NB4 (cell line): ENCODE data around the gene MTCP1.

ENCODE experiments used
- CTCF ChIP-seq: IDR thresholded peaks from one replicate; pipeline ENCODE4 v1.5.1; 2012; ENCODE audit warnings: low read depth, low read length
- MYC ChIP-seq: IDR thresholded peaks from 2 replicates; pipeline ENCODE4 v1.6.1; 2011; ENCODE audit warnings: low read depth, low read length
- POLR2A ChIP-seq: IDR thresholded peaks from 2 replicates; pipeline ENCODE4 v1.6.1; 2011; ENCODE audit warnings: mild to moderate bottlenecking; ENCODE audit not compliant: insufficient read length; ENCODE audit errors: extremely low read depth

GRCh38 chrX:155026420-155026726 lies 44.6 kb downstream of the MTCP1 start:
- no peak for TF ChIP-seq CTCF
- TF ChIP-seq POLR2A, result no peak
- no peak for TF ChIP-seq MYC
